ENCODE results near the gene MMP2.

MMP2 gene

DNA sequence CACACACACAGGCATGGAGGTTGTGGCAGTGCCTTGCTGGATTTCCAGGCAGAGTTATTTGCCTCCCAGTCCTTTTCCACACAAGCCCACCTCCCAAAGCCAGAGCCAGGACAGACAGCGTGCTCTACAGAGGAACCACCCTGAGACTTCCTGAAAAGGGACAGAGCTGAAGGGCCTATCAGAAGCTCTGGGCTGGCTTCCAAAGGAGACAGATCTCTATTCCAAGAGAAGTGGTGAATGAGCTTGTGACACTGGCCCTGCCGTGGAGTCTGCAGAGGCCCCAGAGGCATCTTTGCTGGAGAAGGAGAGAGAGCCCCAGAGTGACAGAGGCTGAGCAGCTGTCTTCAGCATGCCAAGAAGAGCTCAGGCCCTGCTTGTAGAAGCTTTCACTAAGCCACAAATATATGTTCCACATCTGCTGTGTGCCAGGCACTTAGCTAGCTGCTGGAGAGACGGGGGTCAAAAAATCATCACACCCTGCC, 21.6 kb downstream of the MMP2 start:
- DNase-seq (ENCODE audit: low spot score): peak; percentile 12
- in situ Hi-C loops (cut with MboI; ENCODE audit: low sequenced_read_pairs, unreplicated experiment): no loop called here

DNA sequence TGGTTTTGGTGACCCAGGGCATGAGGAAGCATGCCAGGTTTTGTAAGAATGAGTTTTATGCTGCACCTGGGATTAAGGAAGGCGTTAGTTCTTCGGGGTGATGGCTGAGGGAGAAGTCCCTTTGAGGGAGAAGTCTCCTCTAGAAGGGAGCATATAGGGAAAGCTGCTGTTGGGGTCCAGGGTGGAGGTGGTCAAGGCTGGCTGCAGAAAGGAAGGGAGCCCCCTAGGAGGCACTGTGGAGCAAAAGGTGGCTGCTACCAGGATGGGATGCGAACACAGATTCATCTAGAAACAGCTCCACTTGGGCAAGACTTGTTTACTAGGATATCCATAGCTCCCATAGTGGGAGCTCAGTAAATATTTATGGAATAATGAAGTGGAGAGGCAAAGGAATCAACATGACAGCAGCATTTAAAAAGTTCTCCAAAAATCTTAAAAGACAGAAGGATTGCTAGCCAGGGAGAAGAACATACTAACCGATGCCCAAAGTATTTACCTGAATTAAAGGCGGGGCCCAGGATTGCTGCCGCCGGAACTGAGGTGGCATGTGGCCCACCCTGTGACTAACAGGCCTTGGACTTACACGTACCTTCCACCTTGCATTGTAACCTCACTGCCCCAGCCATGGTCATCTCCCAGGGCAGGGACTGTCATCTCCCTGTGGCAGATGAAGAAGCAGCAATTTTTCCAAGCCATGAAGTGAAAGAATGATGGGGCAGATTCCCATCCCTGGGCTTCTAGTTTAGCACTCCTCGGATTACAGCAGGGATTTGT, 22.7 kb downstream of the MMP2 start:
- TF ChIP-seq, protein P1, sequence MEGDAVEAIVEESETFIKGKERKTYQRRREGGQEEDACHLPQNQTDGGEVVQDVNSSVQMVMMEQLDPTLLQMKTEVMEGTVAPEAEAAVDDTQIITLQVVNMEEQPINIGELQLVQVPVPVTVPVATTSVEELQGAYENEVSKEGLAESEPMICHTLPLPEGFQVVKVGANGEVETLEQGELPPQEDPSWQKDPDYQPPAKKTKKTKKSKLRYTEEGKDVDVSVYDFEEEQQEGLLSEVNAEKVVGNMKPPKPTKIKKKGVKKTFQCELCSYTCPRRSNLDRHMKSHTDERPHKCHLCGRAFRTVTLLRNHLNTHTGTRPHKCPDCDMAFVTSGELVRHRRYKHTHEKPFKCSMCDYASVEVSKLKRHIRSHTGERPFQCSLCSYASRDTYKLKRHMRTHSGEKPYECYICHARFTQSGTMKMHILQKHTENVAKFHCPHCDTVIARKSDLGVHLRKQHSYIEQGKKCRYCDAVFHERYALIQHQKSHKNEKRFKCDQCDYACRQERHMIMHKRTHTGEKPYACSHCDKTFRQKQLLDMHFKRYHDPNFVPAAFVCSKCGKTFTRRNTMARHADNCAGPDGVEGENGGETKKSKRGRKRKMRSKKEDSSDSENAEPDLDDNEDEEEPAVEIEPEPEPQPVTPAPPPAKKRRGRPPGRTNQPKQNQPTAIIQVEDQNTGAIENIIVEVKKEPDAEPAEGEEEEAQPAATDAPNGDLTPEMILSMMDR (IDR thresholded peaks at IDR 0.05; ENCODE audit: borderline replicate concordance, control extremely low read depth, extremely low read depth, insufficient read depth, missing control alignments): no peak
- in situ Hi-C loops (cut with MboI; ENCODE audit: low sequenced_read_pairs, unreplicated experiment): no loop called here
- DNase-seq (ENCODE audit: low spot score): peak; percentile 28

More for the DNA sequence above, 21.6 kb downstream of the MMP2 start:
- TF ChIP-seq, protein P1 (IDR thresholded peaks at IDR 0.05; ENCODE audit: borderline replicate concordance, control extremely low read depth, extremely low read depth, insufficient read depth, missing control alignments): no peak

GRCh38 chr16:55502801-55503366, 23.9 kb downstream of the MMP2 start:
- in situ Hi-C loops (cut with MboI; ENCODE audit: low sequenced_read_pairs, unreplicated experiment): no loop called here
- TF ChIP-seq, protein P1 (IDR thresholded peaks at IDR 0.05; ENCODE audit: borderline replicate concordance, control extremely low read depth, extremely low read depth, insufficient read depth, missing control alignments): no peak

DNA sequence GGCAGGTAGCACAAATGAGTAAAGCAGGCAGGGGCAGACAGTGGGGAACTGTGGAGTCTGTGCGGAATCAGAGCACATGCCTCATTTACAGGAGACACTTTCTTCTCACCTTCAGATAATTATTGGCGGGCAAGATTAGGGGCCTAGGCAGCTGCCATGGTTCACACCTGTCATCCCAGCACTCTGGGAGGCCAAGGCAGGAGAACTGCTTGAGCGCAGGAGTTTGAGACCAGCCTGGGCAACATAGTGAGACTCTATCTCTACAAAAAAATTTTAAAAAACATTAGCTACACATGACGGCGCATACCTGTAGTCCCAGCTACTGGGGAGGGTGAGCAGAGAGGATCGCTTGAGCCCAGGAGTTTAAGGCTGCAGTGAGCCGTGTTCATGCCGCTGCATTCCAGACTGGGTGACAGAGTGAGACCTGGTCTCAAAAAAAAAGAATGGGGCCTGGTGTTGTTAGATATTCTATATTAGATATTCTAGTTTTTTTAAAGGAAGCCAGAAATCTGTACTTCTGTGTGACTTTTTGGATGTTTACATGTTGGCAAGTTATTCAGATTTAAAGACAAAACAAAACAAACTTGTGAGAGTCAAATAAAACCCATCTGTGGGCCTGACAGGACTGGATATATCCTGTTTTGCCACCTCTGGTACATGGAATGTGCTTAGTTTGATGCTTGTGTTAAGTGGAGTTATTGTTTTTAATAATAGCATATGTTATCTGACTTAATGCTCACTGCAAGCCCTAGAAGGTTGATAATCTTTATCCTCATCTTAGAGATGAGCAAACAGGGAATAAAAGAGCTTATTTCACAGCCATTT, 24.9 kb downstream of the MMP2 start:
- in situ Hi-C loops (cut with MboI; ENCODE audit: low sequenced_read_pairs, unreplicated experiment): no loop called here
- TF ChIP-seq, protein P1 (IDR thresholded peaks at IDR 0.05; ENCODE audit: borderline replicate concordance, control extremely low read depth, extremely low read depth, insufficient read depth, missing control alignments): no peak

More at GRCh38 chr16:55502801-55503366, 23.9 kb downstream of the MMP2 start:
- peak; percentile 7 for DNase-seq (ENCODE audit: low spot score)

DNA sequence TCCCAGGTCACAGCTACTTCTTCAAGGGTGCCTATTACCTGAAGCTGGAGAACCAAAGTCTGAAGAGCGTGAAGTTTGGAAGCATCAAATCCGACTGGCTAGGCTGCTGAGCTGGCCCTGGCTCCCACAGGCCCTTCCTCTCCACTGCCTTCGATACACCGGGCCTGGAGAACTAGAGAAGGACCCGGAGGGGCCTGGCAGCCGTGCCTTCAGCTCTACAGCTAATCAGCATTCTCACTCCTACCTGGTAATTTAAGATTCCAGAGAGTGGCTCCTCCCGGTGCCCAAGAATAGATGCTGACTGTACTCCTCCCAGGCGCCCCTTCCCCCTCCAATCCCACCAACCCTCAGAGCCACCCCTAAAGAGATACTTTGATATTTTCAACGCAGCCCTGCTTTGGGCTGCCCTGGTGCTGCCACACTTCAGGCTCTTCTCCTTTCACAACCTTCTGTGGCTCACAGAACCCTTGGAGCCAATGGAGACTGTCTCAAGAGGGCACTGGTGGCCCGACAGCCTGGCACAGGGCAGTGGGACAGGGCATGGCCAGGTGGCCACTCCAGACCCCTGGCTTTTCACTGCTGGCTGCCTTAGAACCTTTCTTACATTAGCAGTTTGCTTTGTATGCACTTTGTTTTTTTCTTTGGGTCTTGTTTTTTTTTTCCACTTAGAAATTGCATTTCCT, 26.5 kb downstream of the MMP2 start:
- TF ChIP-seq, protein P1 (IDR thresholded peaks at IDR 0.05; ENCODE audit: borderline replicate concordance, control extremely low read depth, extremely low read depth, insufficient read depth, missing control alignments): no peak
- peak; percentile 8 for DNase-seq (ENCODE audit: low spot score)
- in situ Hi-C loops (cut with MboI; ENCODE audit: low sequenced_read_pairs, unreplicated experiment): no loop called here

More for the DNA sequence above, 24.9 kb downstream of the MMP2 start:
- peak; percentile 12 for DNase-seq (ENCODE audit: low spot score)

DNA sequence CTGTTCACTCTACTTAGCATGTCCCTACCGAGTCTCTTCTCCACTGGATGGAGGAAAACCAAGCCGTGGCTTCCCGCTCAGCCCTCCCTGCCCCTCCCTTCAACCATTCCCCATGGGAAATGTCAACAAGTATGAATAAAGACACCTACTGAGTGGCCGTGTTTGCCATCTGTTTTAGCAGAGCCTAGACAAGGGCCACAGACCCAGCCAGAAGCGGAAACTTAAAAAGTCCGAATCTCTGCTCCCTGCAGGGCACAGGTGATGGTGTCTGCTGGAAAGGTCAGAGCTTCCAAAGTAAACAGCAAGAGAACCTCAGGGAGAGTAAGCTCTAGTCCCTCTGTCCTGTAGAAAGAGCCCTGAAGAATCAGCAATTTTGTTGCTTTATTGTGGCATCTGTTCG, 27.1 kb downstream of the MMP2 start:
- TF ChIP-seq, protein P1 (IDR thresholded peaks at IDR 0.05; ENCODE audit: borderline replicate concordance, control extremely low read depth, extremely low read depth, insufficient read depth, missing control alignments): no peak
- in situ Hi-C loops (cut with MboI; ENCODE audit: low sequenced_read_pairs, unreplicated experiment): no loop called here
- peak; percentile 3 for DNase-seq (ENCODE audit: low spot score)

Measured in GM13976 (cell line).